GM18519 (cell line): ENCODE measurements around the gene C22orf23.
"Not testable (repeated sequence)": the region's sequence is repeated elsewhere in the genome, so short reads cannot be mapped to it uniquely, and the experiment has no call there.

Experiments used
- ATAC-seq: cut with Tn5 transposase; IDR thresholded peaks from one replicate; pipeline ENCODE4 v1.9.1; 2021; ENCODE audit warnings: mild to moderate bottlenecking, moderate library complexity; ENCODE audit not compliant: unreplicated experiment, low FRiP score

Gene C22orf23

GRCh38 chr22:37957232-37957631 is 3.8 kb upstream of the C22orf23 start:
- ATAC-seq = no peak

DNA sequence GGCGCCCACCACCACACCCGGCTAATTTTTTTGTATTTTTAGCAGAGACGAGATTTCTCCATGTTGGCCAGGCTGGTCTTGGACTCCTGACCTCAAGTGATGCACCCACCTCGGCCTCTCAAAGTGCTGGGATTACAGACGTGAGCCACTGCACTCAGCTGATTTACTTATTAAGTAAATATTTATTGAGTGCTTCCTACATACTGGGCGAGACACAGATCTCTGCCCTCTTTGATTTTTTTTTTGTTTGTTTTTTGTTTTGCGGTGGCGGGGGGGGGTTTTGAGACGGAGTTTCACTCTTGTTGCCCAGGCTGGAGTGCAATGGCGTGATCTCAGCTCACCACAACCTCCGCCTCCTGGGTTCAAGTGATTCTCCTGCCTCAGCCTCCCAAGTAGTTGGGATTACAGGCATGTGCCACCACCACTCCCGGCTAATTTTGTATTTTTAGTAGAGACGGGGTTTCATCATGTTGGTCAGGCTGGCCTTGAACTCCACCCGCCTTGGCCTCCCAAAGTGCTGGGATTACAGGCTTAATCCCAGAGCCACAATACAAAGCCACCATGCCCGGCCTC is 2.5 kb upstream of the C22orf23 start:
- not testable (repeated sequence) for ATAC-seq

DNA sequence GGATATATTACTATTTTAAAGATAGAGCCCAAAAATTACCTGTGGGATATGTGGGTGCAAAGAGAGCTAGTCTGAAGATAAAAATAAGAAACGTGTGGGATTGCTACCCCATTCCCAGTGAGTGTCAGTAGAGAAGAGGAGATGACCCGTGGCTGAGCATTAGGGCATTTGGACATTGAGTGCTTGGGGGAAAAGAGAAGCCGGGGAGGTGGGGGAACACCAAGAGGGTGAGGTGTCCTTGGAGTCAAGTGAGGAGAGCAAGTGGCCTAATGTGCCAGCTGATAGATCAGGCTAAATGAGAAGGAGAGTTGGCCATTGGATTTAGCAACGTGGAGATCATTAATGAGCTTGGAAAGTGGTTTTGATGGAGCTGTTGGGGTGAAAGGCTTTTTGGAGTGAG is 1.3 kb upstream of the C22orf23 start:
- ATAC-seq = no peak

DNA sequence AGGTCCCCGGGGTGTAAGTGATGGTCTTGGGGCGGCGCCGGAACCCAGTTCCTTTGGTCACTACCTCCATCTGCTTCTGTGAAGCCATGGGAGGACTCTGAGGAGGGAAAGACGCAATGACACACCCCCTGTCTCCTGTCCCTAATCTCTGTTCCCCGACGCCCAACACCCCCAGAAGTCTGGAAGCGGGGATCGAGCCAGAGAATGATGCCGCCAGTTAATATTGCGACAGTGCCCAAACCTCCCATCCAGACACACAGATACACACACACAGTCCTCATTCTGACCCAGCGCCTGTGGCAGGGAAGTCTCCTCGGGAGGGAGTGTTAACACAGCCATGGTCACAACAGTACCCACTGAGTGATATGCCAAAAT is 352 bp downstream of the C22orf23 start:
- no peak for ATAC-seq

- ATAC-seq = not testable (repeated sequence)
Measured at GRCh38 chr22:37952629-37953028, 772 bp downstream of the C22orf23 start.

DNA sequence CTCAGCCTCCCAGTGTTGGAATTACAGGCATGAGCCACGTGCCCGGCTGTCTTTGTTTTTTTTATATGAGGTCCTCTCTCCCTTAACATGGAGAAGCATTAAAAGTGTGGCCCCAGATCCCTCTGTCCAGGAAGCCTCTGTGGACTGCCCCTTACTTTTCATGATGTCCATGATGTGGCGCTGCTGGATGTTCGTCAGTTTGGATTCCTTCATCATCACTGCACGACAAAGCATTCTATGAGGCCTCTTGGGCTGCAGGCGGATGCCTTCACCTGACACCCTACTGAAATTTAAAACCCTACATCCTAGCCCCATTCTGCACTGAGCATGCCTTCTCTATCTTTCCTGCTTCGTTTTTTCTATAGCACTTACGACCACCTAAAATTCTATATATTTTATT is 2.1 kb downstream of the C22orf23 start:
- no peak for ATAC-seq

- ATAC-seq = not testable (repeated sequence)
Measured at GRCh38 chr22:37947142-37947795, 6.1 kb downstream of the C22orf23 start.

- ATAC-seq = not testable (repeated sequence)
Measured at GRCh38 chr22:37944423-37944822, 9.0 kb downstream of the C22orf23 start.

- ATAC-seq = no peak
Measured at GRCh38 chr22:37943825-37944198, 9.6 kb downstream of the C22orf23 start.

- no peak for ATAC-seq
Measured at GRCh38 chr22:37943136-37943824, 10.1 kb downstream of the C22orf23 start.

- no peak for ATAC-seq
Measured at GRCh38 chr22:37942133-37942532, 11.3 kb downstream of the C22orf23 start.

DNA sequence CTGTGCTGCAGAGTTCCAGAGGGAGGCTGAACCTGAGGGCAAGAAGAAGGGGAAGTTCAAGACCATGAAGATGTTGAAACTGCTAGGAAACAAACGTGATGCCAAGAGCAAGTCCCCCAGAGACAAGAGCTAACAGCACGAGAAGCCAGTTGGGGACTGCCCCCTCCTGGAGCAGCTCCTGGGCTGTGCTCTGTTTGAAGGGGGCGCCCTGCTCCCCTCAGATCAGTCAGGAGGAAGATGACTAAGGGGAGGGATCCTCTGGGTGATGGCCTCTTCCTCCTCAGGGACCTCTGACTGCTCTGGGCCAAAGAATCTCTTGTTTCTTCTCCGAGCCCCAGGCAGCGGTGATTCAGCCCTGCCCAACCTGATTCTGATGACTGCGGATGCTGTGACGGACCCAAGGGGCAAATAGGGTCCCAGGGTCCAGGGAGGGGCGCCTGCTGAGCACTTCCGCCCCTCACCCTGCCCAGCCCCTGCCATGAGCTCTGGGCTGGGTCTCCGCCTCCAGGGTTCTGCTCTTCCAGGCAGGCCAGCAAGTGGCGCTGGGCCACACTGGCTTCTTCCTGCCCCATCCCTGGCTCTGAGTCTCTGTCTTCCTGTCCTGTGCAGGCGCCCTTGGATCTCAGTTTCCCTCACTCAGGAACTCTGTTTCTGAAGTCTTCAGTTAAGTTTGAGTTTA is 12.6 kb downstream of the C22orf23 start:
- no peak for ATAC-seq

GRCh38 chr22:37933711-37934376 is 19.6 kb downstream of the C22orf23 start:
- ATAC-seq = peak; percentile 46

GRCh38 chr22:37932821-37933578 is 20.4 kb downstream of the C22orf23 start:
- ATAC-seq = no peak

GRCh38 chr22:37932401-37932800 is 21.0 kb downstream of the C22orf23 start:
- ATAC-seq = no peak

DNA sequence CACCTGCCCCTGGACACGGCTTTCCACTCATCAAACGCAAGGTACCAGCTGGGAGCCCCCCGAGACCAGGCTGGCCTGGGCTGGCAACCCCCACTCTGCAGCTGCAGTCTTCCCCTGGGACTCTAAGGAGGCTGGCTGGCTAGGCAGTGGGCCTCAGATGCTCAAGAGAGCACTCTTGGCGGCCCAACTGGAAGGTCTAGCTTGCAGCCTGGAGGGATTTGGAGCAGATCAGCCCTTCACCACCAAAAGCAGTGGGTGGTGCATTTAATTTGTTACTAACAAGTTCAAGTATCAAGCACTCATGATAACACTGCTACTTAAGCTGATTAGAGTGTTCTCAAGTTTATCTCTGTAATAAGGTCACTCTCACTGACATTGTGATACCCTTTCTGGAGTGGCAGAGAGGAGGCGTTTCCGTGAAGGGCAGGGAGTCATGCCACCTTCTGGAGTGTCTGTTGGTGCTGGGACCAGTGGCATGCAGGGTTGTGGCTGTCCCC is 21.5 kb downstream of the C22orf23 start:
- no peak for ATAC-seq

GRCh38 chr22:37930952-37931440 is 22.4 kb downstream of the C22orf23 start:
- no peak for ATAC-seq

DNA sequence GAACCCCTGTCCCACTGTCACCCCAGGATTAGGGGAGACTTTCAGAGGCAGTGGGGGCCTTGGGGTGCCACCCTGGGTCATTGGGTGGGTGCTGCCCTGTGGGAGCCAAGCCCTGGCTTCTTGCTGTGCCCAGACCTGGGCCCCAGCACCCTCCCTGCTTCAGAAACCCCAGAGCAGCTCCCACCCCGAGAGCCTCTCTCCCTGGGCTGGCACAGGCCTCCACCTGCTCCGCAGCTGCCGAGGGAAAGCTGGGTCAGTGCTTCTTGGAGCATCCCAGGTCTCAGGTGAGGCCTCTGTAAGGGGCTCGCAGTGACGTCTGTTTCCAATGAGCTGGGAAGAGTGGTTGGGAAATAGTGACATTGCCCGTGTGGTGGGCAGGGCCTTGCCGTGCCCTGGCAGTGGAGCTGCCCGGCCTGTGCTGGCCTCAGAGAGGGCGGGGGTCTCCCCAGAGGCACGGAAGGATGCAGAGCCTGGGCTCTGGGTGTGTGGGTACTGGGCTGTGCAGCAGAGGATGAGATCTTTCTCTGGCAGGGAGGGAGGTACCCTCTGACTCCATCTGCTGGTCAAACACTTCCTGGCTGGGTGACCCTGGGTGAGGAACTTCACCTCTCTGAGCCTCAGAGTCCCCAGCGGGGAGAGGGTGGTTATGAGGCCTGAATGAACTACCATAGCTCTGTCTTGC is 23.0 kb downstream of the C22orf23 start:
- ATAC-seq = no peak

- ATAC-seq = no peak
Measured at GRCh38 chr22:37929390-37929789, 24.0 kb downstream of the C22orf23 start.
